IMR-90 (cell line): Measurements from ENCODE around the gene ARX. TPM values are rescaled to one million over a fixed set of nuclear protein-coding genes. Genes with fewer than 3 reads are reported as not detected.

Experiments
- ATAC-seq: fragments of 200-7000 bp; cut with Tn5 transposase; 2 replicates; pipeline ENCODE4 v1.9.1; 2020; ENCODE audit warnings: low read depth, mild to moderate bottlenecking, moderate library complexity
- BruUV-seq: library from RNA; stranded (reverse); fragments of 400-500 nt; replicated peaks from 2 replicates; lab custom pipeline; 2021; lab: Mats Ljungman, UMichigan
- CTCF ChIA-PET: fragments of 300-600 bp; formaldehyde crosslinking; extraction: SDS; loops from one replicate; lab custom pipeline; 2021; ENCODE audit warnings: antibody characterized with exemption; lab: Yijun Ruan, JAX
- POLR2A ChIA-PET: fragments of 300-600 bp; sonication (Branson Sonifier 250); formaldehyde crosslinking; loops from one replicate; lab custom pipeline; 2022; ENCODE audit warnings: antibody characterized with exemption; ENCODE audit not compliant: unreplicated experiment; lab: Charles Lee
- DNase-seq: peaks from one replicate; pipeline ENCODE4 v3.0.0; 2013
- H2AFZ ChIP-seq: replicated peaks from 2 replicates; pipeline ENCODE3; 2013; ENCODE audit warnings: low read length, mild to moderate bottlenecking; ENCODE audit not compliant: poor library complexity
- H2AK5ac ChIP-seq: 2 replicates; pipeline ENCODE4 v1.6.1; 2013; ENCODE audit warnings: low read depth, low read length, inconsistent platforms
- H2AK9ac ChIP-seq: replicated peaks from 2 replicates; pipeline ENCODE3; 2013; ENCODE audit warnings: mild to moderate bottlenecking, low read depth, low read length, moderate library complexity; ENCODE audit not compliant: poor library complexity
- H2BK120ac ChIP-seq: 2 replicates; pipeline ENCODE4 v1.6.1; 2013; ENCODE audit warnings: low read depth, low read length, inconsistent platforms
- H2BK15ac ChIP-seq: 3 replicates; pipeline ENCODE4 v1.6.1; 2013; ENCODE audit warnings: low read depth, low read length, inconsistent platforms
- H2BK20ac ChIP-seq: 2 replicates; pipeline ENCODE4 v1.6.1; 2013; ENCODE audit warnings: low read depth, mild to moderate bottlenecking, inconsistent platforms, low read length, moderate library complexity
- H2BK5ac ChIP-seq: 2 replicates; pipeline ENCODE4 v1.6.1; 2013; ENCODE audit warnings: mild to moderate bottlenecking, low read depth, low read length, inconsistent platforms; ENCODE audit not compliant: poor library complexity, severe bottlenecking
- H3K14ac ChIP-seq: replicated peaks from 2 replicates; pipeline ENCODE4 v1.6.1; 2013; ENCODE audit warnings: low read depth, low read length, inconsistent platforms
- H3K18ac ChIP-seq: 2 replicates; pipeline ENCODE4 v1.6.1; 2013; ENCODE audit warnings: low read depth, low read length, control low read depth
- H3K23ac ChIP-seq: 2 replicates; pipeline ENCODE4 v1.6.1; 2013; ENCODE audit warnings: low read depth, low read length, inconsistent platforms
- H3K27ac ChIP-seq: 2 replicates; pipeline ENCODE4 v1.5.1; 2013; ENCODE audit warnings: mild to moderate bottlenecking, control low read depth, low read length; ENCODE audit not compliant: insufficient read depth
- H3K27me3 ChIP-seq: 2 replicates; pipeline ENCODE4 v1.6.1; 2013; ENCODE audit warnings: low read length; ENCODE audit not compliant: control insufficient read depth, insufficient read depth
- H3K36me3 ChIP-seq: 2 replicates; pipeline ENCODE4 v1.6.1; 2013; ENCODE audit warnings: low read length, mixed read lengths; ENCODE audit not compliant: control insufficient read depth, insufficient read depth
- H3K4ac ChIP-seq: 2 replicates; pipeline ENCODE4 v1.6.1; 2013; ENCODE audit warnings: low read depth, low read length, inconsistent platforms
- H3K4me1 ChIP-seq: 2 replicates; pipeline ENCODE4 v1.6.1; 2013; ENCODE audit warnings: low read length, mixed read lengths; ENCODE audit not compliant: control insufficient read depth, insufficient read depth
- H3K4me2 ChIP-seq: 2 replicates; pipeline ENCODE4 v1.6.1; 2013; ENCODE audit warnings: low read depth, mild to moderate bottlenecking, control low read depth, low read length, moderate library complexity
- H3K4me3 ChIP-seq: 2 replicates; pipeline ENCODE4 v1.5.1; 2013; ENCODE audit warnings: low read depth, mild to moderate bottlenecking, control low read depth, low read length, moderate library complexity; ENCODE audit not compliant: insufficient read depth
- H3K56ac ChIP-seq: 2 replicates; pipeline ENCODE4 v1.6.1; 2013; ENCODE audit warnings: low read length, inconsistent platforms; ENCODE audit not compliant: insufficient read depth; ENCODE audit errors: extremely low read depth
- H3K79me1 ChIP-seq, 2 experiments: 2 replicates each; pipeline ENCODE4 v1.6.1; 2013; ENCODE audit warnings: low read length in 2 of 2, inconsistent platforms in 1 of 2, low read depth in 1 of 2
- H3K9ac ChIP-seq: 2 replicates; pipeline ENCODE4 v1.6.1; 2013; ENCODE audit warnings: low read depth, low read length, control low read depth
- H3K9me1 ChIP-seq: 2 replicates; pipeline ENCODE4 v1.6.1; 2013; ENCODE audit warnings: low read length, inconsistent platforms; ENCODE audit not compliant: insufficient read depth
- H3K9me3 ChIP-seq: 2 replicates; pipeline ENCODE4 v1.6.1; 2013; ENCODE audit warnings: low read length; ENCODE audit not compliant: control insufficient read depth, insufficient read depth
- H4K20me1 ChIP-seq: 2 replicates; pipeline ENCODE4 v1.6.1; 2013; ENCODE audit warnings: low read length, inconsistent platforms; ENCODE audit not compliant: insufficient read depth
- H4K5ac ChIP-seq: 2 replicates; pipeline ENCODE4 v1.6.1; 2013; ENCODE audit warnings: mild to moderate bottlenecking, low read depth, low read length, control low read depth
- H4K8ac ChIP-seq, 2 experiments: 2 replicates each; pipeline ENCODE4 v1.6.1; 2013; ENCODE audit warnings: low read depth in 2 of 2, low read length in 2 of 2, control low read depth in 1 of 2, inconsistent platforms in 1 of 2
- H4K91ac ChIP-seq: 2 replicates; pipeline ENCODE4 v1.6.1; 2013; ENCODE audit warnings: low read depth, low read length, inconsistent platforms; ENCODE audit not compliant: insufficient read depth
- BHLHE40 ChIP-seq: fragments of 150-350 bp; IDR thresholded peaks from 2 replicates; pipeline ENCODE4 v1.6.1; 2016; ENCODE audit warnings: mild to moderate bottlenecking, low read depth, low read length
- CHD1 ChIP-seq: IDR thresholded peaks from 2 replicates; pipeline ENCODE4 v1.6.1; 2012; ENCODE audit warnings: low read depth, low read length, improper control_type of control experiment
- FOS ChIP-seq: fragments of 150-350 bp; IDR thresholded peaks from 2 replicates; pipeline ENCODE4 v1.6.1; 2016; ENCODE audit warnings: low read depth, low read length
- MAFK ChIP-seq: IDR thresholded peaks from 2 replicates; pipeline ENCODE4 v1.6.1; 2012; ENCODE audit warnings: low read depth, low read length, improper control_type of control experiment
- MXI1 ChIP-seq: IDR thresholded peaks from 2 replicates; pipeline ENCODE4 v1.6.1; 2012; ENCODE audit warnings: low read depth, mild to moderate bottlenecking, low read length, moderate library complexity, borderline replicate concordance
- NFE2L2 ChIP-seq: fragments of 150-350 bp; IDR thresholded peaks from 2 replicates; pipeline ENCODE4 v1.6.1; 2016; ENCODE audit warnings: low read depth, mild to moderate bottlenecking, low read length
- POLR2A ChIP-seq: IDR thresholded peaks from 2 replicates; pipeline ENCODE4 v1.6.1; 2012; ENCODE audit warnings: mild to moderate bottlenecking, low read depth, low read length
- RCOR1 ChIP-seq: IDR thresholded peaks from 2 replicates; pipeline ENCODE4 v1.6.1; 2012; ENCODE audit warnings: mild to moderate bottlenecking, low read length, improper control_type of control experiment; ENCODE audit not compliant: insufficient replicate concordance
- RFX5 ChIP-seq: IDR thresholded peaks from 2 replicates; pipeline ENCODE4 v1.8.0; 2012; ENCODE audit warnings: low read depth, mild to moderate bottlenecking, low read length, moderate library complexity
- SMC3 ChIP-seq: fragments of 150-350 bp; IDR thresholded peaks from 2 replicates; pipeline ENCODE4 v1.6.1; 2016; ENCODE audit warnings: low read depth, mild to moderate bottlenecking, antibody characterized with exemption, low read length, moderate library complexity
- WGBS, 2 experiments: methylation state at CpG; one replicate each; pipeline versions ENCODE4 v1.1.5 to v1.1.7; 2013; ENCODE audit warnings: missing lambda C conversion rate in 2 of 2; ENCODE audit not compliant: insufficient read length in 1 of 2; ENCODE audit errors: extremely low coverage in 2 of 2; 5-methylcytosine and 5-hydroxymethylcytosine counted together
- dilution Hi-C: fragments of 300-500 bp; cut with HindIII; formaldehyde crosslinking; loops from one replicate; pipeline ENCODE4 v1.14.3; 2018; ENCODE audit warnings: low sequenced_read_pairs; ENCODE audit not compliant: unreplicated experiment
- in situ Hi-C: fragments of 300-500 bp; cut with MboI; formaldehyde crosslinking; loops from 3 replicates; pipeline ENCODE4 v1.14.3; 2019; ENCODE audit warnings: low sequenced_read_pairs, inconsistent platforms, mixed read lengths
- intact Hi-C: fragments of 100-400 bp; cut with micrococcal nuclease; formaldehyde crosslinking; loops from 2 replicates; pipeline ENCODE4 v1.10.0; 2022
- polyA plus RNA-seq, 3 experiments: library from polyadenylated mRNA; depleted of rRNA; stranded (reverse); fragments of >200 nt; gene quantifications; 2 replicates each; pipeline ENCODE4 v1.2.3, GENCODE V29; 2012; ENCODE audit warnings: low replicate concordance in 1 of 3
- total RNA-seq: library from RNA; depleted of rRNA; stranded (reverse); fragments of >200 nt; gene quantifications from 2 replicates; pipeline ENCODE4 v1.2.3, GENCODE V29; 2012
- TF ChIP-seq, protein P1 (sequence below): conservative IDR thresholded peaks from 2 replicates; pipeline ENCODE4 v1.5.1; 2012; ENCODE audit warnings: mild to moderate bottlenecking, low read depth, low read length, improper control_type of control experiment

The ARX gene
- total and polyA plus RNA-seq, 2 of the 4 experiments (the other 2 are of a cell fraction) = not detected

DNA sequence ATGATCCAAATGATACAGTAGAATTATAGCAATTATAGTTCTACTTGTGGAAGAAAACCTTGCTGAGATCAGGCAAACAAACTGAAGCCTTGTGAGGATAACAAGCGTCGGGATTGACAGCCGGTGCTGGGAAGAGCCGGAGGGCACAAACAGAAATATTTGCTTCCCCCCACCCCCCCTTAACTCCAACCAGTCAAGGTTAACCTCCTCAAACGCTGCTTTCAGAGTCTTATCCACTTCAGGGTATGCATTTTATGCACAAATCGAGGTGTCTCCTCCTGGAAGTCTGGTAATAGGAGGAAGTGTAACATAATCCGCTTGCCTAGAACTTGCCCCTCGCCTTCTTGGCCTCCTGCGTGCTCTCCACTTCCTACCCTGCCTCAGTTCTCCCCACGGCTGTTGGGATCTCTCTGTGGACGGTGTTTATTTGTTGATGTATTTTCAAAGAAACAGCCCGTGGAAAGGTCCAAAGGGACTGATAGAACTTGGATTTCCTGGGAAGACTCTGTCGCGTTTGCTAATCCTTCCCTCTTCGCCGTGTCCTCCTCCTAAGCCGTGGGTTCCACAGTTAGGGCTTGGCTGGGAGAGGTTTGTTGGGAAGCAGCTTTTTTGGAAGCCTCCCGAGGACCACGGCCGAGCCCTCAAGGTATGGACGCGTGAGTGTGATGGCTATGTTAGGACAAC lies 4.1 kb upstream of the ARX start:
- no peak overlapping the region for H3K4ac ChIP-seq
- H3K4me3 ChIP-seq = no peak overlapping the region
- BruUV-seq = no TSS peak
- POLR2A ChIA-PET = no interaction called here
- H2AFZ ChIP-seq = no peak overlapping the region
- H3K27ac ChIP-seq = no peak overlapping the region
- H4K5ac ChIP-seq = no peak overlapping the region
- H3K14ac ChIP-seq = no peak overlapping the region
- H3K4me1 ChIP-seq = no peaks in the 10 kb centered on the region; the same call in 1 of the 2 replicates
- in situ Hi-C loops (no loop called here), intact Hi-C loops (loop anchor here (10.0 kb wide), 1 partner anchor 265 kb away; no protein-coding TSS in a partner anchor), dilution Hi-C loops (no loop called here)
- H3K18ac ChIP-seq = no peak overlapping the region
- no peak for TF ChIP-seq SMC3
- no peak for TF ChIP-seq FOS
- no peak for TF ChIP-seq CHD1
- no peak for TF ChIP-seq NFE2L2
- TF ChIP-seq MAFK = no peak
- no peak for TF ChIP-seq POLR2A
- no peak for TF ChIP-seq RCOR1
- TF ChIP-seq MXI1 = no peak
- no peak for TF ChIP-seq RFX5
- TF ChIP-seq, protein P1, sequence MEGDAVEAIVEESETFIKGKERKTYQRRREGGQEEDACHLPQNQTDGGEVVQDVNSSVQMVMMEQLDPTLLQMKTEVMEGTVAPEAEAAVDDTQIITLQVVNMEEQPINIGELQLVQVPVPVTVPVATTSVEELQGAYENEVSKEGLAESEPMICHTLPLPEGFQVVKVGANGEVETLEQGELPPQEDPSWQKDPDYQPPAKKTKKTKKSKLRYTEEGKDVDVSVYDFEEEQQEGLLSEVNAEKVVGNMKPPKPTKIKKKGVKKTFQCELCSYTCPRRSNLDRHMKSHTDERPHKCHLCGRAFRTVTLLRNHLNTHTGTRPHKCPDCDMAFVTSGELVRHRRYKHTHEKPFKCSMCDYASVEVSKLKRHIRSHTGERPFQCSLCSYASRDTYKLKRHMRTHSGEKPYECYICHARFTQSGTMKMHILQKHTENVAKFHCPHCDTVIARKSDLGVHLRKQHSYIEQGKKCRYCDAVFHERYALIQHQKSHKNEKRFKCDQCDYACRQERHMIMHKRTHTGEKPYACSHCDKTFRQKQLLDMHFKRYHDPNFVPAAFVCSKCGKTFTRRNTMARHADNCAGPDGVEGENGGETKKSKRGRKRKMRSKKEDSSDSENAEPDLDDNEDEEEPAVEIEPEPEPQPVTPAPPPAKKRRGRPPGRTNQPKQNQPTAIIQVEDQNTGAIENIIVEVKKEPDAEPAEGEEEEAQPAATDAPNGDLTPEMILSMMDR = no peak
- TF ChIP-seq BHLHE40 = no peak
- H3K9me3 ChIP-seq = peaks cover 12% of the 10 kb centered on the region; the same call in 1 of the 2 replicates
- H3K4me2 ChIP-seq = no peak overlapping the region
- ATAC-seq = no peak
- H2AK9ac ChIP-seq = no peak overlapping the region
- H3K36me3 ChIP-seq = no peaks in the 10 kb centered on the region
- H4K8ac ChIP-seq = no peak overlapping the region
- H2BK5ac ChIP-seq = no peak overlapping the region
- no peak overlapping the region for H2BK15ac ChIP-seq
- no peak overlapping the region for H4K91ac ChIP-seq
- no peak for DNase-seq
- H3K23ac ChIP-seq = no peak overlapping the region
- no peak overlapping the region for H2BK120ac ChIP-seq
- no peaks in the 10 kb centered on the region for H3K9me1 ChIP-seq
- no peak overlapping the region for H3K9ac ChIP-seq
- no peak overlapping the region for H3K56ac ChIP-seq
- no peaks in the 10 kb centered on the region for H3K79me1 ChIP-seq
- no CpG with 5 or more reads among the region's 22 CpGs for WGBS, 2 experiments
- CTCF ChIA-PET = interaction anchor here (1.0 to 1.6 kb wide), 2 partner anchors 181 to 221 kb away, joined by 3 to 4 read pairs; no protein-coding TSS in a partner anchor
- H2AK5ac ChIP-seq = no peak overlapping the region
- H3K27me3 ChIP-seq = peaks cover 87% of the 10 kb centered on the region
- H2BK20ac ChIP-seq = no peak overlapping the region
- no peaks in the 10 kb centered on the region for H4K20me1 ChIP-seq
